Measurements from ENCODE around the gene SPARCL1. TPM values are rescaled to one million over a fixed set of nuclear protein-coding genes. Genes with fewer than 3 reads are reported as not detected.

Gene SPARCL1
- total and polyA plus RNA-seq, 10 donors: 27.2 to 318 (median 84.7) TPM

DNA sequence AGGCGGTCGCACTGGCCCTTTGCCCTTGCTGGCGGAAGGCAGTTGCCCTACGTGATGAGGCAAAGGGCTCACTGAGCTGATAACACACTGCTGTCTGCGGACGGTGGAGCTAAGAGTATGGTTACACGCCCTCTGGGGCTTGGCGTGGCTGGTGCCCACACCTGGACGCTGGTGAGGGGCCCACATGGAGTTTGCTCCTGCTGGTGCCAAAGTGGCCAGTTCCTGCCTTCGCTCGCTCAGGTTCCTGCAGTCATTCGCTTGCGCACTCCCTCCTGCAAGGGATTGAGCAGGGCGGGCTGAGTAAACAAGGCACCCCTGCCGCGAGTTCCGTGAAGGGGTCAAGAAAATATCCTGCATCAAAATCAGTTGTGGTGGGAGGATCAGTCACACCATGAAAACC is 18.4 kb downstream of the SPARCL1 start:
- peaks cover 0 to 6% (median 0%) of the 10 kb centered on the region in 6 donors for H3K4me1 ChIP-seq
- WGBS, 5 donors: 92 to 98% (median 97%) methylated on average over 17 of the region's 17 CpGs
- no peaks in the 10 kb centered on the region for H3K36me3 ChIP-seq
- no peak for TF ChIP-seq POLR2A (IDR thresholded peaks at IDR 0.05)
- TF ChIP-seq, protein P1, sequence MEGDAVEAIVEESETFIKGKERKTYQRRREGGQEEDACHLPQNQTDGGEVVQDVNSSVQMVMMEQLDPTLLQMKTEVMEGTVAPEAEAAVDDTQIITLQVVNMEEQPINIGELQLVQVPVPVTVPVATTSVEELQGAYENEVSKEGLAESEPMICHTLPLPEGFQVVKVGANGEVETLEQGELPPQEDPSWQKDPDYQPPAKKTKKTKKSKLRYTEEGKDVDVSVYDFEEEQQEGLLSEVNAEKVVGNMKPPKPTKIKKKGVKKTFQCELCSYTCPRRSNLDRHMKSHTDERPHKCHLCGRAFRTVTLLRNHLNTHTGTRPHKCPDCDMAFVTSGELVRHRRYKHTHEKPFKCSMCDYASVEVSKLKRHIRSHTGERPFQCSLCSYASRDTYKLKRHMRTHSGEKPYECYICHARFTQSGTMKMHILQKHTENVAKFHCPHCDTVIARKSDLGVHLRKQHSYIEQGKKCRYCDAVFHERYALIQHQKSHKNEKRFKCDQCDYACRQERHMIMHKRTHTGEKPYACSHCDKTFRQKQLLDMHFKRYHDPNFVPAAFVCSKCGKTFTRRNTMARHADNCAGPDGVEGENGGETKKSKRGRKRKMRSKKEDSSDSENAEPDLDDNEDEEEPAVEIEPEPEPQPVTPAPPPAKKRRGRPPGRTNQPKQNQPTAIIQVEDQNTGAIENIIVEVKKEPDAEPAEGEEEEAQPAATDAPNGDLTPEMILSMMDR (IDR thresholded peaks at IDR 0.05 in 8 of 11, conservative IDR thresholded peaks at IDR 0.05 in 3 of 11): no peak
- TF ChIP-seq POLR2AphosphoS5 (IDR thresholded peaks at IDR 0.05): no peak
- H3K9me3 ChIP-seq: no peaks in the 10 kb centered on the region
- H3K27ac ChIP-seq: no peak overlapping the region
- H3K27me3 ChIP-seq (replicated peaks in 1 of 7): no peaks in the 10 kb centered on the region
- DNase-seq: no peak
- no peak overlapping the region for H3K4me3 ChIP-seq
- intact Hi-C loops (cut with DNase I; ENCODE audit: low total_unique reads): no loop called here

DNA sequence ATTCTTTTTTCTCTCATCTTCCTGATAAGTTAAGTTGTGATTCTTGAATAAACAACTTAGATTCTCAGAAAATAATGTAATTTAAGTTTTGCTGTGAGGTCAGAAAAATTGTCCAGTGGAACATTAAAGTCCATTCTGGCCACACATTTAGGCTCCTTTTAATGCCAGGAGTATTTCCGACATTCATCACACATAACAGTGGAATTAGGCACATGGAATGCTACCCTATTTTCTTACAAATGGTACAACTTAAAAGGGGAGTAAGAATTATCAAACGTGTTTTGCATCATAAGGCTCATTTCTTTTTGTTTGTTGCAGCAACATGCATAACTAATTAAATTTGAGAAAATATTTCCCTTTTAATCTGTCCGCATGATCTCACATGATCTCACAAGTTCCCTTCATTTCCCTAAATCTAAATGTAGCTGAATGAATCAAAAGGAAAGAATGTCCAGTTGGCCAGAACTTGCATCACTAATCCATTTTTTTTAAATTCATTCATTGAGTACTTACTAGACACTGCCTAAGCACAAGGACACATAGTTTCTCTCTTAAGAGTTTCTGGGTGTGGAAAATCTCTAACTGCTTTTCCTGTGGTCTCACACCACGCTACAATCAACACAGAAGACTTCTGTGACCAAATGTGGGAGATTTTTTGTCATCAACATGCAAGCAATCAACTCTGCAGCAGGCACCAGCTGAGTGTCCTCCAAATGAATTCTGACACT is 22.0 kb downstream of the SPARCL1 start:
- no peak for DNase-seq
- peaks cover 0 to 10% (median 0%) of the 10 kb centered on the region in 6 donors for H3K4me1 ChIP-seq
- intact Hi-C loops (cut with DNase I; ENCODE audit: low total_unique reads): no loop called here
- TF ChIP-seq, protein P1 (IDR thresholded peaks at IDR 0.05 in 8 of 11, conservative IDR thresholded peaks at IDR 0.05 in 3 of 11): no peak
- TF ChIP-seq POLR2A (IDR thresholded peaks at IDR 0.05) (no peak), POLR2AphosphoS5 (IDR thresholded peaks at IDR 0.05) (no peak)
- no peak overlapping the region for H3K4me3 ChIP-seq
- 58 to 84% (median 70%) methylated on average over 4 of the region's 4 CpGs for WGBS, 5 donors
- H3K36me3 ChIP-seq: no peaks in the 10 kb centered on the region
- H3K27me3 ChIP-seq (replicated peaks in 1 of 7): no peaks in the 10 kb centered on the region
- H3K9me3 ChIP-seq: no peaks in the 10 kb centered on the region
- peak overlapping the region in 2 of 8 donors; percentile 27 to 43 for H3K27ac ChIP-seq

DNA sequence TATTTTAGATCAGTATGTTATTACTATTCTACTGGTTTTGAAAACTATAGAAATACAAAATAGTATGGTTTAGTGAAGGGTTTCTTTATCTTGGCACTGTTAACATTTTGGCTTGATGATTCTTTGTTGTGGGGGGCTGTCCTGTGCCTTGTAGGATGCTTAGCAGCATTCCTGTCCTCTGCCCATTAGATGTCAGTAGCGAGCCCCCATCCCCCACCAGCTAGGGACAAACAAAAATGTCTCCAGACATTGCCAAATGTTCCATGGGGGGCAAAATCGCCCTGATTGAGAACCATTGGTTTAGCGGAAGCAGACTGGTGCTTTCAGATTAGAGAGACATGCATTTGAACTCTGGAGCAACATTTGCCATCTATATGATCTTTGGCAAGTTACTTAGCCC is 23.3 kb downstream of the SPARCL1 start:
- Histone ChIP-seq H3K27me3 (replicated peaks in 1 of 7) (no peaks in the 10 kb centered on the region), H3K9me3 (no peaks in the 10 kb centered on the region), H3K4me3 (no peak overlapping the region), H3K4me1 (peaks cover 0 to 10% (median 0%) of the 10 kb centered on the region in 6 donors), H3K27ac (no peak overlapping the region), H3K36me3 (no peaks in the 10 kb centered on the region)
- TF ChIP-seq POLR2AphosphoS5 (IDR thresholded peaks at IDR 0.05): no peak
- TF ChIP-seq, protein P1 (IDR thresholded peaks at IDR 0.05 in 8 of 11, conservative IDR thresholded peaks at IDR 0.05 in 3 of 11): no peak
- TF ChIP-seq POLR2A (IDR thresholded peaks at IDR 0.05): no peak
- WGBS, 5 donors: 69 to 87% (median 78%) methylated on average over 3 of the region's 3 CpGs
- no peak for DNase-seq
- intact Hi-C loops (cut with DNase I; ENCODE audit: low total_unique reads): no loop called here

DNA sequence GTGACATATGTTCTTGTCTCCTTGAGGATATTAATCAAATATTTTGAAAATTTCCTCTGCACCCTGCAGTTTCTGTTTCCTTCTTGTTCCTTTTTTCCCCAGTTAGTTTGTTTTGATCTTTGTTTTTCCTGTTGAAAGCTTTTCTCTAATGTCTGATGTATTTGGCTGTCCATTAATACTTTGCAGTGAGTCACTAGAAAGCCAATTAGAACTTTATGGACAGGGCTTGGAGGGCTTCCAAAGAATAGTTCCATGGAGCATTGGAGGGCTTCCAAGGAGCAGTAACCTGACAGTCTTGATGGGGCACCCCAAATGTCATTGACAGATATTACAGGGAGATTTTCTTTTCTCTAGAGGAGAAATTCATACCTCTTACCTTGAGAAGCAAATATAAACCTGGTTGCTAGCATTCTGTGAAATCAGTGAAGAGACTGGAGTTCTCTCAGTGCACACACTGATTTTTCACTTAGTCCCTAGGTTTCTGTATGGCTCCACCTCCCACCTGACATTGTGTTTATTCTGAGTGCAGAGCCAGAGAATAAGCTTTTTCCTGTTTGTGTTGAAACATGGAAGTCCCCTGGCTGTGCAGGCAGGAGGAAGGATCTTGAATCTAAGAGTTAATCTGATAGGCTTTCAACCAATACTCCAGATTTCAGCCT is 26.5 kb downstream of the SPARCL1 start:
- no peak for DNase-seq
- TF ChIP-seq POLR2A (IDR thresholded peaks at IDR 0.05): no peak
- no peak for TF ChIP-seq POLR2AphosphoS5 (IDR thresholded peaks at IDR 0.05)
- TF ChIP-seq, protein P1 (IDR thresholded peaks at IDR 0.05 in 8 of 11, conservative IDR thresholded peaks at IDR 0.05 in 3 of 11): no peak
- Histone ChIP-seq H3K27me3 (replicated peaks in 1 of 7) (no peaks in the 10 kb centered on the region), H3K4me3 (no peak overlapping the region), H3K27ac (peak overlapping the region in 2 of 8 donors; percentile 1 to 2), H3K9me3 (no peaks in the 10 kb centered on the region), H3K36me3 (no peaks in the 10 kb centered on the region), H3K4me1 (peaks cover 0 to 25% (median 9%) of the 10 kb centered on the region in 6 donors)
- intact Hi-C loops (cut with DNase I; ENCODE audit: low total_unique reads): no loop called here

Data from spleen (tissue), 11 donors.